Esophagus squamous epithelium (tissue), 4 donors: ENCODE measurements around the gene RIOX2.

ENCODE experiments used
- POLR2A ChIP-seq, 4 donors: fragments of 450-650 bp; IDR thresholded peaks; one replicate each; pipeline ENCODE4 v1.6.1; 2017; ENCODE audit warnings: antibody characterized with exemption in 4 of 4, mild to moderate bottlenecking in 4 of 4, moderate library complexity in 3 of 4
- TF ChIP-seq, protein P1 (sequence below), 6 experiments: fragments of 450-650 bp in 4 of 6; fragments of 200-600 bp in 2 of 6; sonication (generic) in 2 of 6; IDR thresholded peaks; one replicate each; pipeline ENCODE4 v1.5.1; 2016 to 2019; ENCODE audit warnings: antibody characterized with exemption in 6 of 6, mild to moderate bottlenecking in 4 of 6, moderate library complexity in 4 of 6

DNA sequence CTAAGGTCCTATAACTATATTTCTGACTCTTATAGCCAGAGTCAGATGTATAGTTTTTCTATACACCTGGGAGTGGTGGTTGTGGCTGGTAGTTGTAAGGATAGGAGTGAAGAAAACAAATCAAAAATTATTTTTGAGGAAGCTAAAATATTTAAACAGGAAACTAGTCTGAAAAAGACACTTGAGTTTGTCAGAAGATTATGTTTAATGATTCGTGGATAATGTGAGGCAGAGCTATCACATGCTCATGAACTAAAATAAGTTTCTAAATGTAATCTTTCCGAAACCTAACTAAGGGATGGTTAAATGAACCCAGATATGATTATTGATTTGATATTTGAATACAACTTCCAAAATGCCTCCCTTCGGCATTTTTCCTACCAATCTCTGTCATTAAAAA, 32.5 kb upstream of the RIOX2 start:
- TF ChIP-seq, protein P1, sequence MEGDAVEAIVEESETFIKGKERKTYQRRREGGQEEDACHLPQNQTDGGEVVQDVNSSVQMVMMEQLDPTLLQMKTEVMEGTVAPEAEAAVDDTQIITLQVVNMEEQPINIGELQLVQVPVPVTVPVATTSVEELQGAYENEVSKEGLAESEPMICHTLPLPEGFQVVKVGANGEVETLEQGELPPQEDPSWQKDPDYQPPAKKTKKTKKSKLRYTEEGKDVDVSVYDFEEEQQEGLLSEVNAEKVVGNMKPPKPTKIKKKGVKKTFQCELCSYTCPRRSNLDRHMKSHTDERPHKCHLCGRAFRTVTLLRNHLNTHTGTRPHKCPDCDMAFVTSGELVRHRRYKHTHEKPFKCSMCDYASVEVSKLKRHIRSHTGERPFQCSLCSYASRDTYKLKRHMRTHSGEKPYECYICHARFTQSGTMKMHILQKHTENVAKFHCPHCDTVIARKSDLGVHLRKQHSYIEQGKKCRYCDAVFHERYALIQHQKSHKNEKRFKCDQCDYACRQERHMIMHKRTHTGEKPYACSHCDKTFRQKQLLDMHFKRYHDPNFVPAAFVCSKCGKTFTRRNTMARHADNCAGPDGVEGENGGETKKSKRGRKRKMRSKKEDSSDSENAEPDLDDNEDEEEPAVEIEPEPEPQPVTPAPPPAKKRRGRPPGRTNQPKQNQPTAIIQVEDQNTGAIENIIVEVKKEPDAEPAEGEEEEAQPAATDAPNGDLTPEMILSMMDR (IDR thresholded peaks at IDR 0.05): no peak
- TF ChIP-seq POLR2A (IDR thresholded peaks at IDR 0.05): no peak
